ENCODE data around the gene KLF13.

DNA sequence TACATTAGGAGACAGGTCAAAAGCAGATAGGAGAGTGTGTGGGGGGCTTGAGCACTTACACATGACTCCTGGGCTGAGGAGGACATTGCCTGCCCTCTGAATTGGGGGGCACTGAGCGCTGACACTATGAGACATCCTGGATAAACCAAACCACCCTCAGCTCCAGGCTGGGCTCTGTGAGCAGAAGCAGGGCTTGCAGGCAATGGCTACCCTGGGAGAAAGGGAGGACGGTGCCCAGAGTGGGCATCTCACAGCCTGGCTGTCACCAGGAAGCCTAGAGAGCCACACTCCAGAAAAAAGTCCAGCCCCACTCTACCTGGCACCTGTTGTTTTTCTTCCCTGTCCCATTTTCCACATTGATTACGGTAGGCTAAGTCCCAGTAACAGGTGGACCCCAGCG lies 8.2 kb upstream of the KLF13 start:
- TF ChIP-seq, protein P1, sequence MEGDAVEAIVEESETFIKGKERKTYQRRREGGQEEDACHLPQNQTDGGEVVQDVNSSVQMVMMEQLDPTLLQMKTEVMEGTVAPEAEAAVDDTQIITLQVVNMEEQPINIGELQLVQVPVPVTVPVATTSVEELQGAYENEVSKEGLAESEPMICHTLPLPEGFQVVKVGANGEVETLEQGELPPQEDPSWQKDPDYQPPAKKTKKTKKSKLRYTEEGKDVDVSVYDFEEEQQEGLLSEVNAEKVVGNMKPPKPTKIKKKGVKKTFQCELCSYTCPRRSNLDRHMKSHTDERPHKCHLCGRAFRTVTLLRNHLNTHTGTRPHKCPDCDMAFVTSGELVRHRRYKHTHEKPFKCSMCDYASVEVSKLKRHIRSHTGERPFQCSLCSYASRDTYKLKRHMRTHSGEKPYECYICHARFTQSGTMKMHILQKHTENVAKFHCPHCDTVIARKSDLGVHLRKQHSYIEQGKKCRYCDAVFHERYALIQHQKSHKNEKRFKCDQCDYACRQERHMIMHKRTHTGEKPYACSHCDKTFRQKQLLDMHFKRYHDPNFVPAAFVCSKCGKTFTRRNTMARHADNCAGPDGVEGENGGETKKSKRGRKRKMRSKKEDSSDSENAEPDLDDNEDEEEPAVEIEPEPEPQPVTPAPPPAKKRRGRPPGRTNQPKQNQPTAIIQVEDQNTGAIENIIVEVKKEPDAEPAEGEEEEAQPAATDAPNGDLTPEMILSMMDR (IDR thresholded peaks at IDR 0.05; ENCODE audit: low read length), result no peak
- TF ChIP-seq EZH2phosphoT487 (IDR thresholded peaks at IDR 0.05; ENCODE audit: low read length) (no peak), EZH2 (optimal IDR thresholded peaks at IDR 0.05; ENCODE audit: low read depth, low read length) (no peak)
